GM18502 (cell line): Measurements from ENCODE around the gene SPATA13.

ENCODE experiments used
- ATAC-seq: cut with Tn5 transposase; IDR thresholded peaks from one replicate; pipeline ENCODE4 v1.9.1; 2021; ENCODE audit warnings: mild to moderate bottlenecking; ENCODE audit not compliant: unreplicated experiment, poor library complexity

Gene SPATA13

GRCh38 chr13:24162604-24163003, 2.1 kb downstream of the SPATA13 start:
- ATAC-seq = no peak

- ATAC-seq = no peak
These were observed 5.2 kb downstream of the SPATA13 start for GRCh38 chr13:24165746-24166145.

GRCh38 chr13:24166561-24166960, 6.0 kb downstream of the SPATA13 start:
- no peak for ATAC-seq

- no peak for ATAC-seq
These were observed 7.3 kb downstream of the SPATA13 start for GRCh38 chr13:24167666-24168391.

GRCh38 chr13:24168392-24168750, 7.9 kb downstream of the SPATA13 start:
- no peak for ATAC-seq

DNA sequence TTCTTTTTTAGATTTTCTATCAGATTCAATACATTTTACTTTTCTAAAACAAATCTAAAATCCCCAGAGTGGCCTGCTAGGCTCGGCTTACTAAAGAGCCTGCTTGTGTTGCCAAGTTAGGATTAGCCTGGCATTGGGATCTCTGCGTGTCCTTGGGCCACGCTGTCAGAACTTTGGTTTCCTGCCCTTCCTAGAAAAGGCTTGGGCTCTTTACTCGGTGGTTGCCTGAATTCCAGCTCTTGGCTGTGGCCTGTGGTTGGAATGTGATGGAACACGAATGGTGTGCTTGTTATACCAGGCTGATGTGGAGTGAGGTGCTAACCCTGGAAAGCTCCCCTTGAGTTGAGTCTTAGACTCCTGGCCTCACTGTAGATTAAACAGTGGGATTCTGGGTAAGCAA, 8.5 kb downstream of the SPATA13 start:
- no peak for ATAC-seq

DNA sequence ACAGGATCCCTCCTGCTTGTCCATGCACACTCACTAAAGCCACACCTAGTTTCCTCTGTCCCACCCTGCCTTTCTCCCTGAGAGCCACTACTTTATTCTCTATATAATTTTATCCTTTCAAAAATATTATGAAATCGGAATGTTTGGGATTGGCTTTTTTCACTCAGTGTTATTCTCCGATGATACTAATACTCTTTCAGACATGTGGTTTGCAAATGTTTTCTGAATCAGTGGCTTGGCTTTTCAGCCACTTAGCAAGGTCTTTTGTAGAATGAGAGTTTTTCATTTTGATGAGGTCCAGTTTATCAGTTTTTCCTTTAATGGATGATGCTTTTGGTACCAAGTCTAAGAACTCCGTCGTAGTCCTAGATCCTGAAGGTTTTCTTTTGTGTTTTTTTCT, 11.6 kb downstream of the SPATA13 start:
- ATAC-seq = no peak

DNA sequence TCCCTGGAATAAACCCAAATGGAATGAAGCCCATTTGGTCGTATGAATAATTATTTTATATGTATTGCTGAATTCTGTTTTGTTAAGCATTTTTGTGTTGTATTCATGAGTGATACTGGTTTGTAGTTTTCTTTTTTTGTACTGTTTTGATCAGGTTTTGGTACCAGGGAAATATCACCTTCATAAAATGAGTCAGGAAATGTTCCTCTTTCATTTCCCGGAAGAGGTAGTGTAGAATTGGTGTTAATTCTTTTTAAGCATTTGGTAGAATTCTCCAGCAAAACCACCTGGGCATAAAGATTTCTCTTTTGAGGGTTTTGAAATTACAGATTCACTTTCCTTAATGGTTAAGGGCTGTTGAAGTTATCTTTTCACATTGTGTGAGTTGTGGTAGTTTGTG, 13.3 kb downstream of the SPATA13 start:
- ATAC-seq = no peak

- ATAC-seq = no peak
These were observed 15.3 kb downstream of the SPATA13 start for GRCh38 chr13:24175847-24176246.

GRCh38 chr13:24176351-24177101, 16.0 kb downstream of the SPATA13 start:
- no peak for ATAC-seq

- no peak for ATAC-seq
These were observed 18.4 kb downstream of the SPATA13 start for GRCh38 chr13:24178847-24179485.

GRCh38 chr13:24179486-24179850, 18.9 kb downstream of the SPATA13 start:
- ATAC-seq = no peak

GRCh38 chr13:24180750-24181377, 20.3 kb downstream of the SPATA13 start:
- ATAC-seq = no peak

GRCh38 chr13:24181991-24182702, 21.6 kb downstream of the SPATA13 start:
- no peak for ATAC-seq

DNA sequence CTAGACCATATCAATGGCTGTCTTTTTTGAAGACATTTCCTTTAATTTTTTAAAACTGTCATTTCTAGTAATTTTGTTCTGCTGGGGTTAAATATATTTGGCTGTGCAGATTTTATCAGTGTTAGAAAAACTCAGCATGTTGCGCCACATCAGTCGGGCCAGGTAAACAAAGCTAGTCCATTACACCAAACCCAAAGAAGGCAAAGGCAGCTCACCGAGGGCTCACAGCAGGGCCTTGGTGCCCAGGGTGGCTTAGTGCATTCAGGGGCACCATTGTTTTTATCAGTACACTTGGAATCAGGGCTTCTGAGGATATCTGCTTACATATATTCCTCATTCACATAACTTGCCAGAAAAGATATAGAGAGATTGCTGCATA, 22.2 kb downstream of the SPATA13 start:
- no peak for ATAC-seq

GRCh38 chr13:24183741-24184182, 23.2 kb downstream of the SPATA13 start:
- no peak for ATAC-seq

DNA sequence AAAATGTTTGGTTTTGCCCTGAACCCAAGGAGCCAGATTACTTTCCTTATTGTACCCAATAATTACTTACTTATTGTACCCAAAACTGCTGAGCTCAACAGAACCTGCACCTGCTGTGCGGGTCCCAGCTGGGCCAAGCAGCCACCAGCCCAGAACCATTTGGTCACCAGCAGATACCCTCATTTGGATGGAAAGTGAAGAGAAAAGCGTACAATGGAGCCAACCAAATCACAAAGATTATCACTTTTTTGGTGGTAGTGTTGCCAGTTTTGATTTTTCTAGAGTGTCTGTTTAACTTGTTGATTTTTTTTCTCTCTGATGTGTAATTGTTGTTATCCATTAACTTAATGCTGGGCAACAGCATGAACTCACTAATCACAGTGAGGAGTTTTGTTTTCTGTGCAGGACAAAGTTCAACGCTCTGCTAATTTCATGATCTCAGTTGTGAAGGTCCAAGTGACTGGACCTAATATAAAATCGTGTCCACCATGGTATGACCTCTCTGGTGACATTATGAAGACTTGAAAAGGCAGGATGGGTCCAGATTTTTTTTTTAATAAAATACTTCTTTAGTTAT, 23.8 kb downstream of the SPATA13 start:
- ATAC-seq = no peak

GRCh38 chr13:24184882-24185281, 24.4 kb downstream of the SPATA13 start:
- ATAC-seq = no peak

- no peak for ATAC-seq
These were observed 25.2 kb downstream of the SPATA13 start for GRCh38 chr13:24185591-24186232.

DNA sequence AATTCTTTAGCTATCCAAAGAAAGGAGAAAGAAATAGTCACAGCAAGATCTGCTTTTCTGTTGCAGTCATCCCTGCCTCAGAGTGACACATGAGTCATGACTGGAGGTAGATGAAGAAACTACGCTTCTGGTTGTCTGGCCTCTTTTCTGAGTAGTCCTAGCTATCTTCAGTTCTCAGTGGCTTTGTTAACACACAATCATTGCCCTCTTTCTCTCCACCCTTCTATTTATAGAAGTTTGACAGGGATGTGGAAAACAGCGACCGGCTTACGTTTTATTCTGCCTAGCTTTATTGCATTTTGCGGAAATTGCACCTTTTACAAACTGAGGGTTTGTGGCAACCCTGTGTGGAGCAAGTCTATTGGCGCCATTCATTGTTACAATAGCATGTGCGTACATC, 26.7 kb downstream of the SPATA13 start:
- ATAC-seq = no peak
